ENCODE data around the gene CBL. TPM values are rescaled to one million over a fixed set of nuclear protein-coding genes. Genes with fewer than 3 reads are reported as not detected.

Gene CBL
- total and polyA plus RNA-seq, 2 experiments from 2014 or later: 31.6 to 67.6 TPM

GRCh38 chr11:119340335-119341221 lies 134.4 kb downstream of the CBL start, which contains the start of gene C1QTNF5:
Gene C1QTNF5, minus strand, starts transcription at chr11:119340883. Its CDS starts 486 bp downstream, at chr11:119340397.
- H3K4me2 ChIP-seq: peak within 1 kb of the TSS; percentile 79
- Mint-ChIP-seq H3K36me3 (ENCODE audit: low read depth) (peaks cover 16% of the 10 kb centered on the region; the same call in 2 of the 3 replicates), H3K27me3 (ENCODE audit: insufficient read depth, low read depth, poor library complexity) (peaks cover 45% of the 10 kb centered on the region), H3K4me1 (peaks cover 49% of the 10 kb centered on the region), H3K27ac (no peak within 1 kb of the TSS), H3K4me3 (peak within 1 kb of the TSS; percentile 61), H3K9me3 (no peaks in the 10 kb centered on the region)
- no peak within 1 kb of the TSS for H3K27ac ChIP-seq (ENCODE audit: low read depth)
- peak within 1 kb of the TSS; percentile 88 for H2AFZ ChIP-seq
- DNase-seq (ENCODE audit: low spot score) (peak; percentile 68), ATAC-seq (peak; percentile 17)
- no peaks in the 10 kb centered on the region for H3K9me2 ChIP-seq (ENCODE audit: insufficient read depth)
- H4K20me1 ChIP-seq (replicated peaks; ENCODE audit: insufficient read depth): no peaks in the 10 kb centered on the region
- peaks cover 12% of the 10 kb centered on the region for H3K79me2 ChIP-seq (replicated peaks; ENCODE audit: insufficient read depth)
- peaks cover 36% of the 10 kb centered on the region for H3K4me1 ChIP-seq (ENCODE audit: insufficient read depth)
- H3K4me3 ChIP-seq: peak within 1 kb of the TSS; percentile 76
- H3K36me3 ChIP-seq (ENCODE audit: insufficient read depth): no peaks in the 10 kb centered on the region; the same call in 1 of the 2 replicates
- TF ChIP-seq EZH2phosphoT487 (IDR thresholded peaks at IDR 0.05; ENCODE audit: unreplicated experiment) (no peak), CREB1 (CRISPR knock-in tag; IDR thresholded peaks at IDR 0.05; ENCODE audit: low read depth) (no peak), EZH2 (IDR thresholded peaks at IDR 0.05; ENCODE audit: low read depth, unreplicated experiment) (peak; percentile 42), JUNB (IDR thresholded peaks at IDR 0.05; ENCODE audit: unreplicated experiment) (no peak), REST (IDR thresholded peaks at IDR 0.05; ENCODE audit: unreplicated experiment) (no peak), ZNF114 (CRISPR knock-in tag; IDR thresholded peaks at IDR 0.05) (no peak), CTCF (conservative IDR thresholded peaks at IDR 0.05; ENCODE audit: low read depth in 2 of 2) (peak in 1 of 2 experiments; percentile 33; a peak in 2 of 4 replicates)
- TF ChIP-seq, protein P1, sequence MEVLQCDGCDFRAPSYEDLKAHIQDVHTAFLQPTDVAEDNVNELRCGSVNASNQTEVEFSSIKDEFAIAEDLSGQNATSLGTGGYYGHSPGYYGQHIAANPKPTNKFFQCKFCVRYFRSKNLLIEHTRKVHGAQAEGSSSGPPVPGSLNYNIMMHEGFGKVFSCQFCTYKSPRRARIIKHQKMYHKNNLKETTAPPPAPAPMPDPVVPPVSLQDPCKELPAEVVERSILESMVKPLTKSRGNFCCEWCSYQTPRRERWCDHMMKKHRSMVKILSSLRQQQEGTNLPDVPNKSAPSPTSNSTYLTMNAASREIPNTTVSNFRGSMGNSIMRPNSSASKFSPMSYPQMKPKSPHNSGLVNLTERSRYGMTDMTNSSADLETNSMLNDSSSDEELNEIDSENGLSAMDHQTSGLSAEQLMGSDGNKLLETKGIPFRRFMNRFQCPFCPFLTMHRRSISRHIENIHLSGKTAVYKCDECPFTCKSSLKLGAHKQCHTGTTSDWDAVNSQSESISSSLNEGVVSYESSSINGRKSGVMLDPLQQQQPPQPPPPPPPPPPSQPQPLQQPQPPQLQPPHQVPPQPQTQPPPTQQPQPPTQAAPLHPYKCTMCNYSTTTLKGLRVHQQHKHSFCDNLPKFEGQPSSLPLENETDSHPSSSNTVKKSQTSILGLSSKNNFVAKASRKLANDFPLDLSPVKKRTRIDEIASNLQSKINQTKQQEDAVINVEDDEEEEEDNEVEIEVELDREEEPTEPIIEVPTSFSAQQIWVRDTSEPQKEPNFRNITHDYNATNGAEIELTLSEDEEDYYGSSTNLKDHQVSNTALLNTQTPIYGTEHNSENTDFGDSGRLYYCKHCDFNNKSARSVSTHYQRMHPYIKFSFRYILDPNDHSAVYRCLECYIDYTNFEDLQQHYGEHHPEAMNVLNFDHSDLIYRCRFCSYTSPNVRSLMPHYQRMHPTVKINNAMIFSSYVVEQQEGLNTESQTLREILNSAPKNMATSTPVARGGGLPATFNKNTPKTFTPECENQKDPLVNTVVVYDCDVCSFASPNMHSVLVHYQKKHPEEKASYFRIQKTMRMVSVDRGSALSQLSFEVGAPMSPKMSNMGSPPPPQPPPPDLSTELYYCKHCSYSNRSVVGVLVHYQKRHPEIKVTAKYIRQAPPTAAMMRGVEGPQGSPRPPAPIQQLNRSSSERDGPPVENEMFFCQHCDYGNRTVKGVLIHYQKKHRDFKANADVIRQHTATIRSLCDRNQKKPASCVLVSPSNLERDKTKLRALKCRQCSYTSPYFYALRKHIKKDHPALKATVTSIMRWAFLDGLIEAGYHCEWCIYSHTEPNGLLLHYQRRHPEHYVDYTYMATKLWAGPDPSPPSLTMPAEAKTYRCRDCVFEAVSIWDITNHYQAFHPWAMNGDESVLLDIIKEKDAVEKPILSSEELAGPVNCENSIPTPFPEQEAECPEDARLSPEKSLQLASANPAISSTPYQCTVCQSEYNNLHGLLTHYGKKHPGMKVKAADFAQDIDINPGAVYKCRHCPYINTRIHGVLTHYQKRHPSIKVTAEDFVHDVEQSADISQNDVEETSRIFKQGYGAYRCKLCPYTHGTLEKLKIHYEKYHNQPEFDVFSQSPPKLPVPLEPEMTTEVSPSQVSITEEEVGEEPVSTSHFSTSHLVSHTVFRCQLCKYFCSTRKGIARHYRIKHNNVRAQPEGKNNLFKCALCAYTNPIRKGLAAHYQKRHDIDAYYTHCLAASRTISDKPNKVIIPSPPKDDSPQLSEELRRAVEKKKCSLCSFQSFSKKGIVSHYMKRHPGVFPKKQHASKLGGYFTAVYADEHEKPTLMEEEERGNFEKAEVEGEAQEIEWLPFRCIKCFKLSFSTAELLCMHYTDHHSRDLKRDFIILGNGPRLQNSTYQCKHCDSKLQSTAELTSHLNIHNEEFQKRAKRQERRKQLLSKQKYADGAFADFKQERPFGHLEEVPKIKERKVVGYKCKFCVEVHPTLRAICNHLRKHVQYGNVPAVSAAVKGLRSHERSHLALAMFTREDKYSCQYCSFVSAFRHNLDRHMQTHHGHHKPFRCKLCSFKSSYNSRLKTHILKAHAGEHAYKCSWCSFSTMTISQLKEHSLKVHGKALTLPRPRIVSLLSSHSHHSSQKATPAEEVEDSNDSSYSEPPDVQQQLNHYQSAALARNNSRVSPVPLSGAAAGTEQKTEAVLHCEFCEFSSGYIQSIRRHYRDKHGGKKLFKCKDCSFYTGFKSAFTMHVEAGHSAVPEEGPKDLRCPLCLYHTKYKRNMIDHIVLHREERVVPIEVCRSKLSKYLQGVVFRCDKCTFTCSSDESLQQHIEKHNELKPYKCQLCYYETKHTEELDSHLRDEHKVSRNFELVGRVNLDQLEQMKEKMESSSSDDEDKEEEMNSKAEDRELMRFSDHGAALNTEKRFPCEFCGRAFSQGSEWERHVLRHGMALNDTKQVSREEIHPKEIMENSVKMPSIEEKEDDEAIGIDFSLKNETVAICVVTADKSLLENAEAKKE (CRISPR knock-in tag; IDR thresholded peaks at IDR 0.05): no peak
- H3K27me3 ChIP-seq (ENCODE audit: insufficient read depth): peaks cover 48% of the 10 kb centered on the region
- H3F3A ChIP-seq (replicated peaks; ENCODE audit: low read depth): peaks cover 16% of the 10 kb centered on the region

Measured in GM23338 (cell line).